H1 (cell line): Measurements from ENCODE around the gene ST6GALNAC2. TPM values are rescaled to one million over a fixed set of nuclear protein-coding genes. Genes with fewer than 3 reads are reported as not detected.

Experiments used
- CTCF ChIA-PET: fragments of 300-600 bp; sonication (Branson Sonifier 250); formaldehyde crosslinking; loops from one replicate; lab custom pipeline; 2021; ENCODE audit not compliant: partially characterized antibody; lab: Charles Lee
- POLR2A ChIA-PET: fragments of 300-600 bp; sonication (Branson Sonifier 250); formaldehyde crosslinking; loops from one replicate; lab custom pipeline; 2021; ENCODE audit warnings: inconsistent platforms; ENCODE audit not compliant: partially characterized antibody; lab: Charles Lee
- DNase-seq, 2 experiments: peaks; one replicate each; pipeline versions ENCODE4 v3.0.0 to v3.0.0-alpha.2; 2010 to 2022; ENCODE audit warnings: low spot score in 2 of 2, low read depth in 1 of 2, mixed read lengths in 1 of 2
- FAIRE-seq: peaks from 2 replicates; lab custom pipeline; 2011; peaks lifted over from hg19 to GRCh38; lab: Jason Lieb, UNC
- H2AFZ ChIP-seq: 2 replicates; pipeline ENCODE4 v1.8.1; 2012; ENCODE audit warnings: low read length, inconsistent platforms
- H2AK5ac ChIP-seq: 2 replicates; pipeline ENCODE4 v1.6.1; 2013; ENCODE audit warnings: low read depth, low read length
- H2BK120ac ChIP-seq: replicated peaks from 2 replicates; pipeline ENCODE3; 2013; ENCODE audit warnings: low read depth, low read length, inconsistent platforms
- H2BK12ac ChIP-seq: 2 replicates; pipeline ENCODE4 v1.6.1; 2013; ENCODE audit warnings: low read depth, low read length
- H2BK15ac ChIP-seq: 2 replicates; pipeline ENCODE4 v1.6.1; 2013; ENCODE audit warnings: low read length
- H2BK20ac ChIP-seq: 2 replicates; pipeline ENCODE4 v1.6.1; 2013; ENCODE audit warnings: low read length
- H2BK5ac ChIP-seq: 2 replicates; pipeline ENCODE4 v1.6.1; 2013; ENCODE audit warnings: low read depth, low read length
- H3K14ac ChIP-seq: 2 replicates; pipeline ENCODE4 v1.6.1; 2013; ENCODE audit warnings: inconsistent platforms; ENCODE audit not compliant: insufficient read length
- H3K18ac ChIP-seq: 2 replicates; pipeline ENCODE4 v1.6.1; 2013; ENCODE audit warnings: low read length; ENCODE audit errors: extremely low read depth
- H3K23ac ChIP-seq: 2 replicates; pipeline ENCODE4 v1.6.1; 2013; ENCODE audit warnings: inconsistent platforms; ENCODE audit not compliant: insufficient read length
- H3K23me2 ChIP-seq: 2 replicates; pipeline ENCODE4 v1.6.1; 2013; ENCODE audit warnings: low read depth, low read length
- H3K27ac ChIP-seq: 2 replicates; pipeline ENCODE4 v1.6.1; 2011; ENCODE audit warnings: low read depth, low read length, inconsistent platforms
- H3K27me3 ChIP-seq, 4 experiments: replicated peaks in 1 of 4; 1 replicate in 1 of 4; 2 replicates in 3 of 4; pipeline versions ENCODE4 v1.6.1 to v1.8.1; 2011 to 2013; ENCODE audit warnings: low read length in 3 of 4, mild to moderate bottlenecking in 3 of 4, inconsistent platforms in 2 of 4, mixed read lengths in 2 of 4, moderate library complexity in 1 of 4; ENCODE audit not compliant: control insufficient read depth in 3 of 4, insufficient read depth in 3 of 4; ENCODE audit errors: extremely low read depth in 1 of 4
- H3K36me3 ChIP-seq, 4 experiments: 2 replicates each; pipeline versions ENCODE4 v1.6.1 to v1.8.1; 2011 to 2013; ENCODE audit warnings: mild to moderate bottlenecking in 4 of 4, low read length in 3 of 4, moderate library complexity in 2 of 4, control low read depth in 1 of 4, inconsistent platforms in 1 of 4; ENCODE audit not compliant: insufficient read depth in 4 of 4, control insufficient read depth in 2 of 4
- H3K4ac ChIP-seq: replicated peaks from 2 replicates; pipeline ENCODE3; 2013; ENCODE audit warnings: low read length, low read depth, mixed read lengths, inconsistent platforms; ENCODE audit not compliant: insufficient read length
- H3K4me1 ChIP-seq, 4 experiments: replicated peaks in 1 of 4; 1 replicate in 1 of 4; 2 replicates in 3 of 4; pipeline versions ENCODE4 v1.6.1 to v1.8.1; 2011 to 2013; ENCODE audit warnings: low read length in 3 of 4, inconsistent platforms in 2 of 4, mixed read lengths in 1 of 4; ENCODE audit not compliant: insufficient read depth in 4 of 4, control insufficient read depth in 3 of 4
- H3K4me2 ChIP-seq, 2 experiments: 2 replicates each; pipeline versions ENCODE4 v1.6.1 to v1.8.1; 2011 to 2013; ENCODE audit warnings: low read depth in 2 of 2, low read length in 2 of 2, control low read depth in 1 of 2, inconsistent platforms in 1 of 2, mild to moderate bottlenecking in 1 of 2; ENCODE audit not compliant: insufficient read depth in 1 of 2
- H3K4me3 ChIP-seq, 4 experiments: fragments of 200-600, 300-600 bp in 1 of 4; sonication (generic), shearing (Covaris generic), sonication (Bioruptor Twin) in 1 of 4; 2 replicates each; pipeline versions ENCODE4 v1.5.1 to v1.8.1; 2011 to 2016; ENCODE audit warnings: low read length in 4 of 4, low read depth in 3 of 4, control low read depth in 2 of 4, inconsistent platforms in 2 of 4, mild to moderate bottlenecking in 2 of 4, mixed read lengths in 1 of 4, moderate library complexity in 1 of 4; ENCODE audit not compliant: insufficient read depth in 2 of 4; ENCODE audit errors: extremely low read depth in 1 of 4
- H3K56ac ChIP-seq: replicated peaks from 2 replicates; pipeline ENCODE3; 2013; ENCODE audit warnings: low read depth, mild to moderate bottlenecking, mixed read lengths, low read length, inconsistent platforms; ENCODE audit not compliant: insufficient read length
- H3K79me1 ChIP-seq: 2 replicates; pipeline ENCODE4 v1.6.1; 2013; ENCODE audit warnings: low read depth, low read length, control low read depth
- H3K79me2 ChIP-seq, 2 experiments: 2 replicates each; pipeline versions ENCODE4 v1.6.1 to v1.8.1; 2012 to 2013; ENCODE audit warnings: low read length in 2 of 2, mild to moderate bottlenecking in 2 of 2, inconsistent platforms in 1 of 2; ENCODE audit not compliant: insufficient read depth in 2 of 2, control insufficient read depth in 1 of 2
- H3K9ac ChIP-seq, 4 experiments: replicated peaks in 1 of 4; 1 replicate in 1 of 4; 2 replicates in 3 of 4; pipeline versions ENCODE4 v1.6.1 to v1.8.1; 2011 to 2013; ENCODE audit warnings: low read depth in 3 of 4, low read length in 3 of 4, control low read depth in 2 of 4, mild to moderate bottlenecking in 2 of 4, moderate library complexity in 2 of 4, inconsistent platforms in 1 of 4; ENCODE audit errors: extremely low read depth in 1 of 4
- H3K9me3 ChIP-seq, 2 experiments: 2 replicates each; pipeline versions ENCODE4 v1.6.1 to v1.8.1; 2012 to 2013; ENCODE audit warnings: mild to moderate bottlenecking in 2 of 2, moderate library complexity in 2 of 2, control low read depth in 1 of 2, inconsistent platforms in 1 of 2, low read depth in 1 of 2, low read length in 1 of 2, mixed read lengths in 1 of 2; ENCODE audit not compliant: insufficient read depth in 2 of 2
- H4K20me1 ChIP-seq, 2 experiments: replicated peaks in 1 of 2; 2 replicates each; pipeline versions ENCODE3 to v1.8.1; 2011 to 2013; ENCODE audit warnings: inconsistent platforms in 2 of 2, low read length in 2 of 2, mild to moderate bottlenecking in 1 of 2; ENCODE audit not compliant: insufficient read depth in 2 of 2, control insufficient read depth in 1 of 2
- H4K5ac ChIP-seq: 2 replicates; pipeline ENCODE4 v1.6.1; 2013; ENCODE audit warnings: low read length, low read depth, mixed read lengths, inconsistent platforms; ENCODE audit not compliant: insufficient read length
- H4K8ac ChIP-seq: 2 replicates; pipeline ENCODE4 v1.8.0; 2013; ENCODE audit warnings: mild to moderate bottlenecking, moderate library complexity, low read length, inconsistent platforms; ENCODE audit not compliant: insufficient read depth; ENCODE audit errors: extremely low read depth
- H4K91ac ChIP-seq: replicated peaks from 2 replicates; pipeline ENCODE3; 2013; ENCODE audit warnings: low read length, mixed read lengths, inconsistent platforms; ENCODE audit not compliant: insufficient read length
- BRCA1 ChIP-seq: IDR thresholded peaks from 2 replicates; pipeline ENCODE4 v1.6.1; 2012; ENCODE audit warnings: low read depth, low read length, improper control_type of control experiment
- CBX5 ChIP-seq: fragments of 300-800, 300-1000 bp; sonication (generic); IDR thresholded peaks from 2 replicates; pipeline ENCODE4 v1.7.1; 2016; ENCODE audit warnings: antibody characterized with exemption, low read length, low read depth
- CREB1 ChIP-seq: IDR thresholded peaks from 2 replicates; pipeline ENCODE4 v1.6.1; 2012; ENCODE audit warnings: inconsistent platforms
- EZH2 ChIP-seq: fragments of 200-600 bp; sonication (generic); IDR thresholded peaks from 2 replicates; pipeline ENCODE4 v1.7.1; 2012; ENCODE audit warnings: low read depth, mild to moderate bottlenecking, moderate library complexity, low read length, inconsistent platforms; ENCODE audit not compliant: severe bottlenecking
- TEAD4 ChIP-seq: IDR thresholded peaks from 2 replicates; pipeline ENCODE4 v1.6.1; 2012; ENCODE audit warnings: low read depth, low read length, inconsistent platforms, mixed read lengths
- WGBS, 2 experiments: shearing (Covaris generic) in 1 of 2; methylation state at CpG; one replicate each; pipeline versions ENCODE4 v1.1.6 to v1.1.7; 2013 to 2015; ENCODE audit warnings: low lambda C conversion rate in 2 of 2, mixed read lengths in 2 of 2, inconsistent platforms in 1 of 2, low coverage in 1 of 2, missing lambda C conversion rate in 1 of 2; ENCODE audit not compliant: insufficient replicate concordance in 2 of 2, insufficient coverage in 1 of 2, insufficient read length in 1 of 2; ENCODE audit errors: extremely low coverage in 1 of 2, missing lambda C conversion rate in 1 of 2; 5-methylcytosine and 5-hydroxymethylcytosine counted together
- polyA plus RNA-seq, 7 experiments: library from polyadenylated mRNA; depleted of rRNA in 3 of 7; stranded (reverse) in 5 of 7; unstranded in 2 of 7; fragments of >200 nt in 5 of 7; fragments of 200-250 nt in 2 of 7; gene quantifications; 1 replicate in 5 of 7; 2 replicates in 1 of 7; 4 replicates in 1 of 7; pipeline versions ENCODE4 v1.2.1 to v1.2.3, GENCODE V29; 2011 to 2013; ENCODE audit warnings: missing spikeins in 2 of 7, mixed read lengths in 2 of 7
- total RNA-seq: library from RNA; stranded (reverse); fragmentation: NEBNext Ultra II Directional; extraction: Animal tissue kit (Norgen Biotek cat#: 25700); gene quantifications from 2 replicates; pipeline ENCODE4 v1.2.1, GENCODE V29; 2021

ST6GALNAC2 gene
- total and polyA plus RNA-seq, 2 of the 8 experiments (the other 6 are each of a cell fraction or from before 2014, with no cell fraction given), result 0.09 TPM; not detected in 1

GRCh38 chr17:76566613-76566943 is 19.1 kb downstream of the ST6GALNAC2 start:
- no peak overlapping the region for H4K91ac ChIP-seq
- no peak overlapping the region for H3K27ac ChIP-seq
- H2AK5ac ChIP-seq, result no peak overlapping the region
- no peak overlapping the region for H4K5ac ChIP-seq
- H2AFZ ChIP-seq, result no peak overlapping the region
- H2BK20ac ChIP-seq, result no peak overlapping the region
- no peak for FAIRE-seq
- no peak overlapping the region for H2BK12ac ChIP-seq
- no peak overlapping the region for H2BK15ac ChIP-seq
- POLR2A ChIA-PET, result interaction anchor here (0.6 to 7.7 kb wide), 25 partner anchors 8 to 143 kb away, joined by 3 to 133 read pairs (median 4); partner anchors contain the start of genes PRCD and ST6GALNAC2
- H3K79me2 ChIP-seq, result peaks cover 0 to 13% of the 10 kb centered on the region in 2 experiments; a peak in 2 of 4 replicates
- H3K4me2 ChIP-seq, result no peak overlapping the region
- no peaks in the 10 kb centered on the region; the same call in 1 of the 2 replicates for H3K23me2 ChIP-seq
- no peak overlapping the region for H3K14ac ChIP-seq
- H2BK120ac ChIP-seq, result no peak overlapping the region
- H3K56ac ChIP-seq, result no peak overlapping the region
- H3K18ac ChIP-seq, result no peak overlapping the region
- peaks cover 6% of the 10 kb centered on the region for H3K79me1 ChIP-seq
- no peaks in the 10 kb centered on the region; a peak in 1 of 7 replicates for H3K27me3 ChIP-seq
- no peak overlapping the region for H3K4ac ChIP-seq
- H3K4me3 ChIP-seq, result no peak overlapping the region
- peaks cover 28 to 33% of the 10 kb centered on the region in 2 experiments for H4K20me1 ChIP-seq
- H3K9me3 ChIP-seq, result no peaks in the 10 kb centered on the region
- no peak overlapping the region for H3K23ac ChIP-seq
- no peak for TF ChIP-seq BRCA1
- no peak for TF ChIP-seq TEAD4
- TF ChIP-seq EZH2, result no peak
- TF ChIP-seq CREB1, result no peak
- no peak for TF ChIP-seq CBX5
- H4K8ac ChIP-seq, result no peak overlapping the region
- H3K9ac ChIP-seq, result no peak overlapping the region
- H3K4me1 ChIP-seq, result peaks cover 0 to 21% (median 5%) of the 10 kb centered on the region in 4 experiments; a peak in 6 of 7 replicates
- CTCF ChIA-PET, result interaction anchor here (0.8 to 9.3 kb wide), 19 partner anchors 9 to 705 kb away, joined by 3 to 71 read pairs (median 4); no protein-coding TSS in a partner anchor
- peaks cover 17 to 44% (median 31%) of the 10 kb centered on the region in 4 experiments for H3K36me3 ChIP-seq
- DNase-seq, result no peak
- no peak overlapping the region for H2BK5ac ChIP-seq
- 82% methylated on average over 2 of the region's 3 CpGs; no CpG with 5 or more reads in 1 of the 2 experiments for WGBS, 2 experiments
